Testis (tissue), 3 donors: ENCODE results near the gene CPT1B. TPM values are rescaled to one million over a fixed set of nuclear protein-coding genes. Genes with fewer than 3 reads are reported as not detected.

Source experiments
- DNase-seq: peaks from one replicate; pipeline ENCODE4 v3.0.0-alpha.2; 2019
- H3K27ac ChIP-seq, 2 donors: fragments of 200-600 bp; sonication (generic); one replicate each; pipeline ENCODE4 v1.5.1; 2019
- H3K27me3 ChIP-seq: fragments of 200-600 bp; sonication (generic); one replicate; pipeline ENCODE4 v1.5.1; 2019
- H3K36me3 ChIP-seq: fragments of 200-600 bp; sonication (generic); one replicate; pipeline ENCODE4 v1.5.1; 2017; ENCODE audit warnings: low read depth; ENCODE audit errors: missing control alignments
- H3K4me1 ChIP-seq: fragments of 200-600 bp; sonication (generic); one replicate; pipeline ENCODE4 v1.5.1; 2019
- H3K4me3 ChIP-seq, 2 donors: fragments of 200-600 bp; sonication (generic); one replicate each; pipeline ENCODE4 v1.5.1; 2017 to 2019
- H3K9me3 ChIP-seq: fragments of 200-600 bp; sonication (generic); one replicate; pipeline ENCODE4 v1.5.1; 2017
- POLR2A ChIP-seq: fragments of 450-650 bp; IDR thresholded peaks from one replicate; pipeline ENCODE4 v1.6.1; 2017; ENCODE audit warnings: antibody characterized with exemption, mild to moderate bottlenecking, moderate library complexity
- WGBS, 2 donors: methylation state at CpG; one replicate each; pipeline ENCODE4 v1.1.5; 2018; 5-methylcytosine and 5-hydroxymethylcytosine counted together
- intact Hi-C: fragments of 100-400 bp; cut with DNase I; formaldehyde crosslinking; loops from one replicate; pipeline ENCODE4 v1.15.1; 2023; ENCODE audit warnings: low total_unique reads
- polyA plus RNA-seq: library from polyadenylated mRNA; stranded (reverse); fragments of 350-450 nt; fragmentation: Illumina TruSeq; extraction: RNeasy Lipid Tissue Mini Kit (QIAGEN cat#74804); gene quantifications from one replicate; pipeline ENCODE4 v1.2.3, GENCODE V29; 2014; ENCODE audit warnings: low read depth, low replicate concordance; ENCODE audit not compliant: insufficient read depth
- total RNA-seq, 2 donors: library from RNA; depleted of rRNA; stranded (reverse); fragments of >200 nt; gene quantifications; one replicate each; pipeline ENCODE4 v1.2.3, GENCODE V29; 2016
- TF ChIP-seq, protein P1 (sequence below), 3 experiments: fragments of 450-650 bp in 2 of 3; fragments of 200-600 bp in 1 of 3; sonication (generic) in 1 of 3; IDR thresholded peaks; one replicate each; pipeline ENCODE4 v1.5.1; 2016 to 2019; ENCODE audit warnings: antibody characterized with exemption in 3 of 3, mild to moderate bottlenecking in 2 of 3, moderate library complexity in 1 of 3

CPT1B gene
- total and polyA plus RNA-seq, 3 donors from 2014 or later = 103 to 224 (median 123) TPM

DNA sequence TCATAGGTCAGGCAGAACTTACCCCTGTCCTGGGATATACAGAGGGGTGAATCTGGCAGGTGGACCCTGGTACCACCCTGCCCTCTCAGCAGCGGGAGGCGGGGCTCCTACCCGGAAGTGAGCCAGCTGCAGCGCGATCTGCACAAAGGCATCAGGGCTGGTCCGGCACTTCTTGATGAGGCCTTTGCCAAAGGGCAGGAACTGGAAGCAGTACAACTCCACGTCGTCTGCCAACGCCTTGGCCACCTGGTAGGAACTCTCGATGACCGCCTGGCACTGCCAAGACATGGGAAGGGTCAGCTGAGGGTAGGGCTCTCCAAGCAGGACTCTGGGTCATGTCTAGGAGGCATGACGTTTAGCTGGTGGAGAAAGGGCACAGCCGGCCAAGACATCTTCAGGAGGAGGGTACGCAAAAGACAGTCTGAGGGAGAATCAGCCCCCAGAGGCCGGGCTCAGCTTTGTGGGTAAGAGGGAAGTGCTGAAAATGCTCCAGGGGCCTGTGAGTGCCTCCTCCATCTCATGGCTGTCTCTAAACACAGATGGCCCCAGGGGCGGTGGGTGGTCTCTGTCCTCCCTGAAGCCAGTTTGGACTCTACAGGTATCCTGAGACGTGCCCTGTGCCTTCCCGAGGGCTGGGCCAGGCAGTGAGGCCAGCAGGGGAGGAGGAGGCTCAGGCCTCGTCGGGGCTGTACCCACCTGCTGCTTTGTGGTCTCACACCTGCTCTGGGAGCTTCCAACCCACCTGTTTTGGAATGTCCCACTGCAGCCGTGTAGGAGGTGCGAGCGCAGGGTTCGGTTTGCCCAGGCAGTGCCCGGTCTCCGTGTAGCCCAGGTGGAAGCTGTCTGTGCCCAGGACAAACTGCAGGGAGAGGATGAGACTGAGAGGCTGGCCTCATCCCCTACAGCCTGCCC lies 6.7 kb downstream of the CPT1B start:
- Histone ChIP-seq H3K27me3 (no peaks in the 10 kb centered on the region), H3K4me3 (no peak overlapping the region), H3K27ac (no peak overlapping the region), H3K9me3 (no peaks in the 10 kb centered on the region), H3K36me3 (no peaks in the 10 kb centered on the region), H3K4me1 (no peaks in the 10 kb centered on the region)
- no peak for DNase-seq
- intact Hi-C loops = no loop called here
- WGBS, 2 donors = 91 to 93% methylated on average over 19 to 26 of the region's 26 CpGs
- TF ChIP-seq, protein P1, sequence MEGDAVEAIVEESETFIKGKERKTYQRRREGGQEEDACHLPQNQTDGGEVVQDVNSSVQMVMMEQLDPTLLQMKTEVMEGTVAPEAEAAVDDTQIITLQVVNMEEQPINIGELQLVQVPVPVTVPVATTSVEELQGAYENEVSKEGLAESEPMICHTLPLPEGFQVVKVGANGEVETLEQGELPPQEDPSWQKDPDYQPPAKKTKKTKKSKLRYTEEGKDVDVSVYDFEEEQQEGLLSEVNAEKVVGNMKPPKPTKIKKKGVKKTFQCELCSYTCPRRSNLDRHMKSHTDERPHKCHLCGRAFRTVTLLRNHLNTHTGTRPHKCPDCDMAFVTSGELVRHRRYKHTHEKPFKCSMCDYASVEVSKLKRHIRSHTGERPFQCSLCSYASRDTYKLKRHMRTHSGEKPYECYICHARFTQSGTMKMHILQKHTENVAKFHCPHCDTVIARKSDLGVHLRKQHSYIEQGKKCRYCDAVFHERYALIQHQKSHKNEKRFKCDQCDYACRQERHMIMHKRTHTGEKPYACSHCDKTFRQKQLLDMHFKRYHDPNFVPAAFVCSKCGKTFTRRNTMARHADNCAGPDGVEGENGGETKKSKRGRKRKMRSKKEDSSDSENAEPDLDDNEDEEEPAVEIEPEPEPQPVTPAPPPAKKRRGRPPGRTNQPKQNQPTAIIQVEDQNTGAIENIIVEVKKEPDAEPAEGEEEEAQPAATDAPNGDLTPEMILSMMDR (IDR thresholded peaks at IDR 0.05) = no peak
- TF ChIP-seq POLR2A = no peak

DNA sequence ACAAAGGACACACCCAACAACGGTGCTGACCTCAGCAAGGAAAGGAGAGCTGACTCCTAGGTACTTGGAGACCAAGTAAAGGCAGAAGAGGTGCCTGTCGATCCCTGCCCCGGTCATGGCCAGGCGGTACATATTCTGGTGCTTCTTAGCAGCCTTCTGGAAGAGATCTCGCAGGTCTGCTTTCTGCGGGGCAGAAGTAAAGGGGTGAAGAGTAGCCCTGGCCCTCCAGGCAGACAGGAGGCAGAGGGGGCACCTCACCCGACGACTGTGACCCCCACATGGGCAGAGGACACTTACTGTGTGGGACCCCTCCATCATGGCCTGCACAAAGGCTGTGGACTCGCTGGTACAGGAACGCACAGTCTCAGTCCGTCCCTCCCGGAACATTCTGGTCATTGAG lies 7.4 kb downstream of the CPT1B start:
- no peak overlapping the region for H3K4me3 ChIP-seq
- H3K4me1 ChIP-seq = no peaks in the 10 kb centered on the region
- WGBS, 2 donors = 89 to 95% methylated on average over 9 to 12 of the region's 12 CpGs
- H3K36me3 ChIP-seq = no peaks in the 10 kb centered on the region
- H3K27me3 ChIP-seq = no peaks in the 10 kb centered on the region
- no peaks in the 10 kb centered on the region for H3K9me3 ChIP-seq
- intact Hi-C loops = no loop called here
- H3K27ac ChIP-seq = no peak overlapping the region
- no peak for DNase-seq
- TF ChIP-seq, protein P1 (IDR thresholded peaks at IDR 0.05) = no peak
- TF ChIP-seq POLR2A = no peak

DNA sequence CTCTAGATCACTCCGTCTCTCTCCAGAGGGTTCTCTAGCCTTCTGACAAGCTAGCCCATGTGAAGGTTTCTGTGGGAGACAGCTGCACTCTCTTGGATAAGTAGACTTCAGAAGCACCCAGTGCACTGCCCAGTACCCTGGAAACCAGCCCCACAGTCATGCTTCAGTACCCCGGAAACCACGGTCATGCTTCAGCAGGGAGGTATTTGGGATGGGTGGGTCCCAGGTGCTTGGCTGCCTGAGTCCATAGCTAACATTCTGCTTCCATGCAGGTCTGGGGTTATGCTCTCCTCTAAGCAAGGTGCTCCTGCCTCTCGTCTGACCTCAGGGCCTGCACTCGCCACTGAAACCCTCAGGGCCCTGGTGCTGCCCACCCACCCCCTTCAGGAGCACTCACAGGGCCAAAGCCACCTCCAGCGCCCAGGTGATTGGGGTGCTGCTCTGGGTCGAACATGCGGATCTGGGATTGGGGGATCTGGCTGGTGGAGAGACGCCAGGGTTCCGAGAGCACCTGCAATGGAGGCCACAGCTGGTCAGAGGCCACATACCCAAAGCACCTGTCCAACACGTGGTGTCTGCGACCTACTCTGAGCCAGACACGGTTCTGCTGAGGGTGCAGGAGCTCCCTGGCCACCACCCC lies 8.2 kb downstream of the CPT1B start:
- TF ChIP-seq, protein P1 (IDR thresholded peaks at IDR 0.05) = no peak
- no peak for TF ChIP-seq POLR2A
- 89 to 100% methylated on average over 3 to 13 of the region's 13 CpGs for WGBS, 2 donors
- H3K27me3 ChIP-seq = no peaks in the 10 kb centered on the region
- no peak for DNase-seq
- H3K27ac ChIP-seq = no peak overlapping the region
- no peak overlapping the region for H3K4me3 ChIP-seq
- no peaks in the 10 kb centered on the region for H3K4me1 ChIP-seq
- no peaks in the 10 kb centered on the region for H3K9me3 ChIP-seq
- intact Hi-C loops = no loop called here
- no peaks in the 10 kb centered on the region for H3K36me3 ChIP-seq

DNA sequence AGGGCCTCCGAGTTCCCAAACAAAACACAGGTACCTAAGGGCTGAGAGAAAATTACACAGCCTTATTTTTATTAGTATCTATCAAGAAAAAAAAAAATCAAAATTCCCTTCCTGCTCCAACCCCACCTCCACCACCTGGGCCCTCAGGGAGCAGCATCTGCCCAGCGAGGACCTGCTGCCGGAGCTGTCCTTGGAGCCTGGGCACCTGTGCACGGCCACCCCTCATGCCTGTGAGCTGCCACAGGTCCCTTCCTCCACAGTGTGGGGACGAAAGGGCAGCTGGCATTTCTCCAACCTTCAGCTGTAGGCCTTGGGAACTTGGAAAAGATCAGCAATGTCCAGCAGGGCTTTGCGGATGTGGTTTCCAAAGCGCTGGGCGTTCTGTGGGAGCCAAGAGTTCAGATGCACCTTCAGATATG lies 9.2 kb downstream of the CPT1B start:
- no peaks in the 10 kb centered on the region for H3K36me3 ChIP-seq
- no peak for TF ChIP-seq POLR2A
- TF ChIP-seq, protein P1 (IDR thresholded peaks at IDR 0.05) = no peak
- no peak overlapping the region for H3K27ac ChIP-seq
- no peaks in the 10 kb centered on the region for H3K9me3 ChIP-seq
- no peak for DNase-seq
- H3K27me3 ChIP-seq = no peaks in the 10 kb centered on the region
- peaks cover under 1% of the 10 kb centered on the region for H3K4me1 ChIP-seq
- 70 to 78% methylated on average over 7 to 8 of the region's 8 CpGs for WGBS, 2 donors
- intact Hi-C loops = no loop called here
- H3K4me3 ChIP-seq = no peak overlapping the region
